ENCODE measurements around the gene RNPC3.

Gene RNPC3

DNA sequence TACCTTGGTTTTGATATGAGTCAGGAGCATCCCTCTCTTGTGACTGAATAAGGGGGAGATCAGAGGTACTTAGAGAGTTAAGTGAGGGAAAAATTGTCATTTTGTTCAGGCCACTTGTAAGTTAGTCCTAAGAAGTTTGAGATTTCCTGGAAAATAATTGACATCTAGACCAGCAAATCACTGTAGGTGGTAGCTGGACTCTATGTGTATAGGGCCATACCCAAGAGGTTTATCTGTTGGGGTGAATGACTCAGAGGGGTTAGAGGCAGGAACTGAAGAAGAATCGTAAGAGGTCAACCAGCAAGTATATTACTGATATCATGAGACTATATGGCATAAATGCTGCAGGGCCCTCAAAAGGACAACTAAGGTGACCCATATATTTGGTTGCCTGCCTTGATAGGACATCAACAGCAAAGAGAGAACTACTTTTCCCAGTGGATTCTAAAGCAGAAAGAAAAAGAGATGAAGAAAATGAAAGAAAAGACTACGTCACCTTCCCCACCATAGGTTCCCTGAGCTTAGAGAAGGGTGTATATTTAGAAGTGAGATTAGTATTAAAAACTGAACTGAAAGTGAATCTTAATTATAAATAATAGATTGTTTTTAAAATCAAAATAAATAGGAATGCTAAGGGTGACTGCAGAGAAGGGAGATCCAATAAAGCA is 8.0 kb upstream of the RNPC3 start:
- DNase-seq: no peak
- TF ChIP-seq, protein P1, sequence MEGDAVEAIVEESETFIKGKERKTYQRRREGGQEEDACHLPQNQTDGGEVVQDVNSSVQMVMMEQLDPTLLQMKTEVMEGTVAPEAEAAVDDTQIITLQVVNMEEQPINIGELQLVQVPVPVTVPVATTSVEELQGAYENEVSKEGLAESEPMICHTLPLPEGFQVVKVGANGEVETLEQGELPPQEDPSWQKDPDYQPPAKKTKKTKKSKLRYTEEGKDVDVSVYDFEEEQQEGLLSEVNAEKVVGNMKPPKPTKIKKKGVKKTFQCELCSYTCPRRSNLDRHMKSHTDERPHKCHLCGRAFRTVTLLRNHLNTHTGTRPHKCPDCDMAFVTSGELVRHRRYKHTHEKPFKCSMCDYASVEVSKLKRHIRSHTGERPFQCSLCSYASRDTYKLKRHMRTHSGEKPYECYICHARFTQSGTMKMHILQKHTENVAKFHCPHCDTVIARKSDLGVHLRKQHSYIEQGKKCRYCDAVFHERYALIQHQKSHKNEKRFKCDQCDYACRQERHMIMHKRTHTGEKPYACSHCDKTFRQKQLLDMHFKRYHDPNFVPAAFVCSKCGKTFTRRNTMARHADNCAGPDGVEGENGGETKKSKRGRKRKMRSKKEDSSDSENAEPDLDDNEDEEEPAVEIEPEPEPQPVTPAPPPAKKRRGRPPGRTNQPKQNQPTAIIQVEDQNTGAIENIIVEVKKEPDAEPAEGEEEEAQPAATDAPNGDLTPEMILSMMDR (IDR thresholded peaks at IDR 0.05; ENCODE audit: low read depth, low read length): no peak
- no peaks in the 10 kb centered on the region for H3K27me3 ChIP-seq
- no peaks in the 10 kb centered on the region for H3K36me3 ChIP-seq
- H3K4me3 ChIP-seq (ENCODE audit: low read depth, low read length): no peak overlapping the region
- no peaks in the 10 kb centered on the region for H3K4me1 ChIP-seq
- no peaks in the 10 kb centered on the region for H3K9me3 ChIP-seq

DNA sequence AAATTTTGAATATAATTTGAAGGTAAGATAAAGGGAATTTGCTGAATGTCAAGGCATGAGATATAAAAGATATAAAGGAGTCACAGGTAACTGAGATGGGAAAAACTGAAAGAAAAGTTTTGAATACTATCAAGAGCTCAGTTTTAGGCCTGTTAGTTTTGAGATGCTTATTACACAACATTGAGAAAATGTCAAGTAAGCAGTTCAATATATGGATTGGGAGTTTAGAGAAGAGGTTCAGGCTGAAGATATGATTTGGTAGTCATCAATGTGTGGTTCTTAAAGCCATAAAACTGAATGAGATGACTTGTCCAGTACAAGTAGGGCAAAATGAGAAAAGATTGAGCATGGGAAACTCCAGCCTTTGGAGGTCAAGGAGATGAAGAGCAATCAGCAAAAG is 4.7 kb upstream of the RNPC3 start:
- no peak overlapping the region for H3K4me3 ChIP-seq (ENCODE audit: low read depth, low read length)
- no peaks in the 10 kb centered on the region for H3K36me3 ChIP-seq
- H3K4me1 ChIP-seq: no peaks in the 10 kb centered on the region
- TF ChIP-seq, protein P1 (IDR thresholded peaks at IDR 0.05; ENCODE audit: low read depth, low read length): no peak
- H3K27me3 ChIP-seq: no peaks in the 10 kb centered on the region
- H3K9me3 ChIP-seq: no peaks in the 10 kb centered on the region
- DNase-seq: no peak

DNA sequence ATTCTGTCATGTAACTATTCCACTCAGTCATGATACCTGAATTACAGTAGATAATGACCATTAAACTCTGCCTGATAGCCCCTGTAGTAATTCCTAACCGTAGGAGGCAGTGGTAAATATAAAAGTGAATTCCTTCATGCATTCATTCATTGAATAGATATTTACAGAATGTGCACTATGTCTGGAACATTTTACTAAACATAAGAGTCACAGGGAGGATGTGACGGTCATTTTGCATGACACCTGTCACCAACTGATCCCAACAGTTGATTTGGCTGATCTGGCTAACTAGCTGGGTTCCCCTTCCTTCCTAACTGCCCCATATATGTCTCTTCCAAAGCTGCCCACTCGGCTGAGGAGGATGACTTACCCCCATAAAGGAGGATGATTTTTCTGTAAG is 2.2 kb upstream of the RNPC3 start:
- DNase-seq: no peak
- no peak overlapping the region for H3K4me3 ChIP-seq (ENCODE audit: low read depth, low read length)
- TF ChIP-seq, protein P1 (IDR thresholded peaks at IDR 0.05; ENCODE audit: low read depth, low read length): no peak
- H3K4me1 ChIP-seq: no peaks in the 10 kb centered on the region
- H3K36me3 ChIP-seq: no peaks in the 10 kb centered on the region; the same call in 1 of the 2 replicates
- H3K27me3 ChIP-seq: no peaks in the 10 kb centered on the region
- no peaks in the 10 kb centered on the region for H3K9me3 ChIP-seq

DNA sequence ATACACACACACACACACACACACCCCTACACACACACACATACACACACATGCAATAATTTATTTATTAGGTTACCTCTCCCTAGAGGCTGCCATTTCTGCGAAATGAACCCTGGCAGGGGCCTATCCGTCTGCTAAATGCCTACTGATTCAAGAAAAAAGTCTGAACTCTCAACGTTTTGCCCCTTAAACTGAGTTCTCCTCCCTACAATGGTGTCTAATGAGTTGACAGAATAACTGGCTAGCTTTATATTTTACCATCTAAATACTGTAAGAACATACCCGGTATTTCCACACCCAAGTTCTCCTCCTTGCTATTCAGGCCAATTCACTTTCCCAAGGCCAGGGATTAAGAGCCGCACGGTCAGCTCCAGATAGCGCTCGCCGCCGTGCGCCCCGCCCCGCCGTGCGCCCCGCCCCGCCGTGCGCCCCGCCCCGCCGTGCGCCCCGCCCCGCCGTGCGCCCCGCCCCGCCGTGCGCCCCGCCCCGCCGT is 339 bp upstream of the RNPC3 start:
- no peaks in the 10 kb centered on the region for H3K27me3 ChIP-seq
- H3K4me3 ChIP-seq (ENCODE audit: low read depth, low read length): peak overlapping the region; percentile 54

DNA sequence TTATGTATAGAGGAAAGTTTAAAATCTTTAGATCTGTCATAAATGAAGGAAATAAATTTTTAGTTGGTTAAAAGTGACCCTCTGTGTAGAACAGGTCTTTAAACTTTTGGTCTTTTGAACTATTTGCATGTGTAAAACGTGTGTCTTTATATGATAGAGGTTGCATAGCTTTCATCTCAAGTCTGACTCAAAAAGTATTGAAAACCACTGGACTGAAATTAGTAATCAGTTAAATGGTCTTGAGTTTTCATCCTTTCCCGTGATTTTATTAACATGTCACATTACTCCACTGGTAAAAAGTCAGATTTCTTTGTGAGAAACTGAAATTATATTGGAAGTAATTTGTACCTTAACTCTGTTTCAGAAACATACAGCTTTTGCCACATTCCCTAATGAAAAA is 1.8 kb downstream of the RNPC3 start:
- Histone ChIP-seq H3K36me3 (peaks cover 26% of the 10 kb centered on the region), H3K4me3 (ENCODE audit: low read depth, low read length) (peak overlapping the region; percentile 89), H3K27me3 (no peaks in the 10 kb centered on the region), H3K4me1 (peaks cover under 1% of the 10 kb centered on the region; the same call in 1 of the 2 replicates), H3K9me3 (no peaks in the 10 kb centered on the region)
- no peak for DNase-seq
- TF ChIP-seq, protein P1 (IDR thresholded peaks at IDR 0.05; ENCODE audit: low read depth, low read length): no peak

More for the DNA sequence above, 339 bp upstream of the RNPC3 start:
- Histone ChIP-seq H3K4me1 (no peaks in the 10 kb centered on the region), H3K36me3 (peaks cover 14% of the 10 kb centered on the region), H3K9me3 (no peaks in the 10 kb centered on the region)
- no peak for DNase-seq
- TF ChIP-seq, protein P1 (IDR thresholded peaks at IDR 0.05; ENCODE audit: low read depth, low read length): no peak

GRCh38 chr1:103529746-103530145 is 4.2 kb downstream of the RNPC3 start:
- peak; percentile 7 for DNase-seq
- Histone ChIP-seq H3K27me3 (no peaks in the 10 kb centered on the region), H3K4me1 (peaks cover 3% of the 10 kb centered on the region; the same call in 1 of the 2 replicates), H3K9me3 (no peaks in the 10 kb centered on the region), H3K36me3 (peaks cover 32% of the 10 kb centered on the region), H3K4me3 (ENCODE audit: low read depth, low read length) (no peak overlapping the region)
- TF ChIP-seq, protein P1 (IDR thresholded peaks at IDR 0.05; ENCODE audit: low read depth, low read length): no peak
